Measurements from ENCODE around the gene PRODH2.
"Not testable (repeated sequence)": the region's sequence is repeated elsewhere in the genome, so short reads cannot be mapped to it uniquely, and the experiment has no call there.

DNA sequence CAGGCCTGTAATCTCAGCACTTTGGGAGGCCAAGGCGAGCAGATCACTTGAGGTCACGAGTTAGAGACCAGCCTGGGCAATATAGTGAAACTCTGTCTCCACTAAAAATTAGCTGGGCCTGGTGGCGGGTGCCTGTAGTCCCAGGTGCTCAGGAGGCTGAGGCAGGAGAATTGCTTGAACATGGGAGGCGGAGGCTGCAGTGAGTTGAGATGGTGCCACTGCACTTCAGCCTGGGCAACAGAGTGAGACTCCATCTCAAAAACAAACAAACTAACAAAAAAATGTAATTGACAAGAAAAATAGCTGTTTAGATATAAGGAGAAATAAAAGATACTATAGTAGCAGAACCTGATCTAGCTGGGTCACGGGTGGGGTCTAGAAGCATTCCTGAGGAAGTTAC lies 40.3 kb downstream of the PRODH2 start:
- TF ChIP-seq, protein P1, sequence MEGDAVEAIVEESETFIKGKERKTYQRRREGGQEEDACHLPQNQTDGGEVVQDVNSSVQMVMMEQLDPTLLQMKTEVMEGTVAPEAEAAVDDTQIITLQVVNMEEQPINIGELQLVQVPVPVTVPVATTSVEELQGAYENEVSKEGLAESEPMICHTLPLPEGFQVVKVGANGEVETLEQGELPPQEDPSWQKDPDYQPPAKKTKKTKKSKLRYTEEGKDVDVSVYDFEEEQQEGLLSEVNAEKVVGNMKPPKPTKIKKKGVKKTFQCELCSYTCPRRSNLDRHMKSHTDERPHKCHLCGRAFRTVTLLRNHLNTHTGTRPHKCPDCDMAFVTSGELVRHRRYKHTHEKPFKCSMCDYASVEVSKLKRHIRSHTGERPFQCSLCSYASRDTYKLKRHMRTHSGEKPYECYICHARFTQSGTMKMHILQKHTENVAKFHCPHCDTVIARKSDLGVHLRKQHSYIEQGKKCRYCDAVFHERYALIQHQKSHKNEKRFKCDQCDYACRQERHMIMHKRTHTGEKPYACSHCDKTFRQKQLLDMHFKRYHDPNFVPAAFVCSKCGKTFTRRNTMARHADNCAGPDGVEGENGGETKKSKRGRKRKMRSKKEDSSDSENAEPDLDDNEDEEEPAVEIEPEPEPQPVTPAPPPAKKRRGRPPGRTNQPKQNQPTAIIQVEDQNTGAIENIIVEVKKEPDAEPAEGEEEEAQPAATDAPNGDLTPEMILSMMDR (conservative IDR thresholded peaks at IDR 0.05; ENCODE audit: low read depth, low read length), result not testable (repeated sequence)
- TF ChIP-seq EZH2 (IDR thresholded peaks at IDR 0.05; ENCODE audit: borderline replicate concordance, low read depth, low read length, poor library complexity, severe bottlenecking), result not testable (repeated sequence)
